Fibroblast of lung (primary cell): Measurements from ENCODE around the gene PATJ.

ENCODE experiments used
- EZH2 ChIP-seq: IDR thresholded peaks from 2 replicates; pipeline ENCODE4 v1.5.1; 2012; ENCODE audit warnings: low read length, control low read depth, mild to moderate bottlenecking; ENCODE audit errors: missing control alignments
- TF ChIP-seq, protein P1 (sequence below), 2 donors: IDR thresholded peaks in 1 of 2; conservative IDR thresholded peaks in 1 of 2; 1 replicate in 1 of 2; 2 replicates in 1 of 2; pipeline ENCODE4 v1.5.1; 2011 to 2012; ENCODE audit warnings: low read length in 2 of 2, control low read depth in 1 of 2, inconsistent platforms in 1 of 2, low read depth in 1 of 2, mild to moderate bottlenecking in 1 of 2

GRCh38 chr1:61724813-61725694 is 17.2 kb upstream of the PATJ start, which contains the start of gene TM2D1:
- TF ChIP-seq, protein P1, sequence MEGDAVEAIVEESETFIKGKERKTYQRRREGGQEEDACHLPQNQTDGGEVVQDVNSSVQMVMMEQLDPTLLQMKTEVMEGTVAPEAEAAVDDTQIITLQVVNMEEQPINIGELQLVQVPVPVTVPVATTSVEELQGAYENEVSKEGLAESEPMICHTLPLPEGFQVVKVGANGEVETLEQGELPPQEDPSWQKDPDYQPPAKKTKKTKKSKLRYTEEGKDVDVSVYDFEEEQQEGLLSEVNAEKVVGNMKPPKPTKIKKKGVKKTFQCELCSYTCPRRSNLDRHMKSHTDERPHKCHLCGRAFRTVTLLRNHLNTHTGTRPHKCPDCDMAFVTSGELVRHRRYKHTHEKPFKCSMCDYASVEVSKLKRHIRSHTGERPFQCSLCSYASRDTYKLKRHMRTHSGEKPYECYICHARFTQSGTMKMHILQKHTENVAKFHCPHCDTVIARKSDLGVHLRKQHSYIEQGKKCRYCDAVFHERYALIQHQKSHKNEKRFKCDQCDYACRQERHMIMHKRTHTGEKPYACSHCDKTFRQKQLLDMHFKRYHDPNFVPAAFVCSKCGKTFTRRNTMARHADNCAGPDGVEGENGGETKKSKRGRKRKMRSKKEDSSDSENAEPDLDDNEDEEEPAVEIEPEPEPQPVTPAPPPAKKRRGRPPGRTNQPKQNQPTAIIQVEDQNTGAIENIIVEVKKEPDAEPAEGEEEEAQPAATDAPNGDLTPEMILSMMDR (conservative IDR thresholded peaks at IDR 0.05 in 1 of 2, IDR thresholded peaks at IDR 0.05 in 1 of 2; ENCODE audit: low read depth in 1 of 2, low read length in 2 of 2) = no peak
- TF ChIP-seq EZH2 = no peak
